Glomerular visceral epithelial cell (primary cell): ENCODE measurements around the gene MED15.
A peak's percentile ranks its signal among the peaks of the same experiment; 100 is the strongest.

Experiments
- DNase-seq: peaks from one replicate; pipeline ENCODE4 v3.0.0-alpha.2; 2016; ENCODE audit errors: extremely low spot score

MED15 gene

GRCh38 chr22:20569059-20570058 is 61.9 kb downstream of the MED15 start:
- DNase-seq: peak; percentile 98

- no peak for DNase-seq
Observed at GRCh38 chr22:20571078-20571503, 63.7 kb downstream of the MED15 start.

GRCh38 chr22:20571531-20572007 is 64.2 kb downstream of the MED15 start:
- no peak for DNase-seq

- DNase-seq: no peak
Observed at GRCh38 chr22:20572132-20572802, 64.9 kb downstream of the MED15 start.

- DNase-seq: no peak
Observed at GRCh38 chr22:20573176-20573832, 65.9 kb downstream of the MED15 start.

GRCh38 chr22:20573833-20574615 is 66.6 kb downstream of the MED15 start:
- no peak for DNase-seq

- no peak for DNase-seq
Observed at GRCh38 chr22:20574920-20575353, 67.5 kb downstream of the MED15 start.

- DNase-seq: no peak
Observed at GRCh38 chr22:20575724-20576444, 68.5 kb downstream of the MED15 start.

GRCh38 chr22:20576445-20576816 is 69.0 kb downstream of the MED15 start:
- no peak for DNase-seq

GRCh38 chr22:20577045-20577444 is 69.6 kb downstream of the MED15 start:
- DNase-seq: no peak

GRCh38 chr22:20577549-20577975 is 70.2 kb downstream of the MED15 start:
- DNase-seq: no peak

- DNase-seq: no peak
Observed at GRCh38 chr22:20578192-20578591, 70.8 kb downstream of the MED15 start.

- DNase-seq: no peak
Observed at GRCh38 chr22:20578707-20579106, 71.3 kb downstream of the MED15 start.

GRCh38 chr22:20579273-20580120 is 72.1 kb downstream of the MED15 start:
- no peak for DNase-seq

GRCh38 chr22:20580179-20580578 is 72.8 kb downstream of the MED15 start:
- no peak for DNase-seq

GRCh38 chr22:20580611-20581502 is 73.4 kb downstream of the MED15 start:
- DNase-seq: no peak

- DNase-seq: no peak
Observed at GRCh38 chr22:20581503-20582170, 74.2 kb downstream of the MED15 start.

- DNase-seq: no peak
Observed at GRCh38 chr22:20582171-20582511, 74.7 kb downstream of the MED15 start.
